ENCODE measurements around the gene CHD9.
"Not testable (repeated sequence)": the region's sequence is repeated elsewhere in the genome, so short reads cannot be mapped to it uniquely, and the experiment has no call there.

GRCh38 chr16:53036711-53037110, 18.1 kb upstream of the CHD9 start:
- not testable (repeated sequence) for TF ChIP-seq POLR2A, CTCF (IDR thresholded peaks at IDR 0.05)
